Subcutaneous abdominal adipose tissue (tissue), 5 donors: ENCODE data around the gene SLC35F4.

Experiments
- H3K27ac ChIP-seq: one replicate; pipeline ENCODE4 v1.7.0; 2013; ENCODE audit warnings: low read depth, mild to moderate bottlenecking, inconsistent platforms, low read length, moderate library complexity
- H3K27me3 ChIP-seq, 5 donors: one replicate each; pipeline ENCODE4 v1.7.0; 2013; ENCODE audit warnings: low read length in 5 of 5, inconsistent platforms in 1 of 5; ENCODE audit not compliant: control insufficient read depth in 5 of 5, insufficient read depth in 4 of 5
- H3K36me3 ChIP-seq, 5 donors: one replicate each; pipeline ENCODE4 v1.7.0; 2013; ENCODE audit warnings: low read length in 5 of 5; ENCODE audit not compliant: control insufficient read depth in 5 of 5, insufficient read depth in 5 of 5
- H3K4me1 ChIP-seq, 5 donors: one replicate each; pipeline ENCODE4 v1.7.0; 2013; ENCODE audit warnings: low read length in 5 of 5, mild to moderate bottlenecking in 3 of 5, moderate library complexity in 1 of 5; ENCODE audit not compliant: control insufficient read depth in 5 of 5, insufficient read depth in 5 of 5
- H3K4me3 ChIP-seq, 5 donors: one replicate each; pipeline ENCODE4 v1.7.0; 2013; ENCODE audit warnings: low read length in 5 of 5, low read depth in 1 of 5
- H3K9ac ChIP-seq, 5 donors: one replicate each; pipeline ENCODE4 v1.7.0; 2013; ENCODE audit warnings: low read length in 5 of 5, mild to moderate bottlenecking in 4 of 5, moderate library complexity in 3 of 5
- H3K9me3 ChIP-seq, 5 donors: one replicate each; pipeline ENCODE4 v1.7.0; 2013; ENCODE audit warnings: low read length in 5 of 5; ENCODE audit not compliant: control insufficient read depth in 5 of 5
- donor health status: healthy.
- donor health status: healthy.
- donor health status: healthy.
- donor health status: healthy.
- donor health status: healthy.

The SLC35F4 gene

GRCh38 chr14:57612946-57613345 lies 252.9 kb downstream of the SLC35F4 start:
- Histone ChIP-seq H3K36me3 (no peaks in the 10 kb centered on the region), H3K4me1 (peaks cover 0 to 3% (median 0%) of the 10 kb centered on the region in 5 donors), H3K27ac (no peak overlapping the region), H3K9ac (no peak overlapping the region), H3K4me3 (no peak overlapping the region), H3K9me3 (no peaks in the 10 kb centered on the region), H3K27me3 (peaks cover 0 to 2% (median 0%) of the 10 kb centered on the region in 5 donors)

GRCh38 chr14:57611555-57612075 lies 254.3 kb downstream of the SLC35F4 start:
- Histone ChIP-seq H3K4me1 (peaks cover 0 to 3% (median 0%) of the 10 kb centered on the region in 5 donors), H3K27me3 (no peaks in the 10 kb centered on the region), H3K4me3 (no peak overlapping the region), H3K9me3 (no peaks in the 10 kb centered on the region), H3K9ac (no peak overlapping the region), H3K27ac (no peak overlapping the region), H3K36me3 (no peaks in the 10 kb centered on the region)

- Histone ChIP-seq H3K27me3 (no peaks in the 10 kb centered on the region), H3K36me3 (no peaks in the 10 kb centered on the region), H3K27ac (no peak overlapping the region), H3K9me3 (no peaks in the 10 kb centered on the region), H3K4me1 (peaks cover 0 to 3% (median 0%) of the 10 kb centered on the region in 5 donors), H3K9ac (no peak overlapping the region), H3K4me3 (no peak overlapping the region)
Observed at GRCh38 chr14:57610631-57611030, 255.3 kb downstream of the SLC35F4 start.

- Histone ChIP-seq H3K27ac (no peak overlapping the region), H3K36me3 (no peaks in the 10 kb centered on the region), H3K9ac (no peak overlapping the region), H3K4me1 (peaks cover 0 to 3% (median 0%) of the 10 kb centered on the region in 5 donors), H3K4me3 (no peak overlapping the region), H3K9me3 (no peaks in the 10 kb centered on the region), H3K27me3 (no peaks in the 10 kb centered on the region)
Observed at GRCh38 chr14:57609192-57610075, 256.5 kb downstream of the SLC35F4 start.

GRCh38 chr14:57607086-57607485 lies 258.8 kb downstream of the SLC35F4 start:
- Histone ChIP-seq H3K4me3 (no peak overlapping the region), H3K27me3 (no peaks in the 10 kb centered on the region), H3K36me3 (no peaks in the 10 kb centered on the region), H3K4me1 (peaks cover 0 to 3% (median 0%) of the 10 kb centered on the region in 5 donors), H3K9me3 (no peaks in the 10 kb centered on the region), H3K9ac (no peak overlapping the region), H3K27ac (no peak overlapping the region)

DNA sequence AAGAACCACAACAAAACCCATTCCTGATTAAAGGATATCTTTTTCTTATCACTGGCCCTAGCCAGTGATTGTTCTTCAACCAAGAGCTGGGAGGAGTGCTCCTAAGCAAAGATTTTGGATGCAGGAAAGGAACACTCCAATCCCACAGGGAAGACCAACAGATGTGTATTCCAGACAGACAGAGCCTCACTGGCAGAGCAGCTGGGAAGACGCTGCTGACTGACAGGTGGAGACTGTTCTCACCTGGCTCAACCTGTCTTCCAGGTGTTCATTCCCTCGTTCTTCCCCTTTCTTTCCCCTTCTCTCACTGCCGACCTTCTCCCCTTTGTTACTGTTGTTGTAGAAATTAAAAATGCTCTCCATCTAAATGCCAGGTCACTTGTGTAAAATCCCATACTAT lies 282.5 kb downstream of the SLC35F4 start:
- H3K27ac ChIP-seq = no peak overlapping the region
- no peaks in the 10 kb centered on the region for H3K4me1 ChIP-seq
- no peak overlapping the region for H3K4me3 ChIP-seq
- no peaks in the 10 kb centered on the region for H3K27me3 ChIP-seq
- no peaks in the 10 kb centered on the region for H3K36me3 ChIP-seq
- peaks cover 0 to 3% (median 0%) of the 10 kb centered on the region in 5 donors for H3K9me3 ChIP-seq
- H3K9ac ChIP-seq = no peak overlapping the region

DNA sequence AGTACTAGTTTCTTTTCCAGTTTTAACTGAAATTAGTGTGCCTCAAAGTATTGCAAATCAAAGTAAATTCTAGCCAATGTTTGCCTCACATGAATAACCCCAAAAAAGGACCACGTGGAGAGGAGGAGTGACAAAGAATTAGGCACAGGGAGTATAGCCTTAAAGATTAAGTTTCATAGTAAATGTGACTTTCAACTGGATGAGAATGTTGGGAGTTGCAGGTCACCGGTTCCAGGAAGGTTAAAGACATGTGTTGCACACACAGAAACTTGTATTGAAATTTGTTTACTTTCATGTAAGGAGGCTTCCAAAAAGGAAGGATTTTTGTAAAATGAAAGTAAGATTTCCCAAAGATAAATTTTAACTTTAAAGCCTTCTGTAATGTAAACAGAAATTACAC lies 283.1 kb downstream of the SLC35F4 start:
- Histone ChIP-seq H3K27me3 (no peaks in the 10 kb centered on the region), H3K9me3 (peaks cover 0 to 3% (median 0%) of the 10 kb centered on the region in 5 donors), H3K27ac (no peak overlapping the region), H3K36me3 (no peaks in the 10 kb centered on the region), H3K4me3 (no peak overlapping the region), H3K9ac (no peak overlapping the region), H3K4me1 (no peaks in the 10 kb centered on the region)

DNA sequence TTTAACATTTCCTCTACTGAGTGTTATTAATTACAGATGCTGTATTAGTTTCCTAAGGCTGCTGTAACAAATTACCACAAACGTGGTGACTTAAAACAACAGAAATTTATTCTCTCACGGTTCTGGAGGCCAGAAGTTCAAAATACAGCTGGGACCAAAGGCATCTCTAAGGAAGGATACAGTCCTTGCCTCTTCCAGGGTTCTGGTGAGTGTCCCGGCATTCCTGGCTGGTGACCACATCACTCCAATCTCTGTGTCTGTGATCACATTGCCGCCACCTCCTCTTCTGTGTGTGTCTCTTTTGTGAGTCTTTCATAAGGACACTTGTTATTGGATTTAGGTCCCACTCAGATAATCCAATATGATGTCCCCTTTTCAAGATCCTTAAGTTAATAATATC lies 287.1 kb downstream of the SLC35F4 start:
- no peak overlapping the region for H3K4me3 ChIP-seq
- H3K36me3 ChIP-seq = no peaks in the 10 kb centered on the region
- no peaks in the 10 kb centered on the region for H3K4me1 ChIP-seq
- no peaks in the 10 kb centered on the region for H3K9me3 ChIP-seq
- H3K9ac ChIP-seq = no peak overlapping the region
- no peaks in the 10 kb centered on the region for H3K27me3 ChIP-seq
- no peak overlapping the region for H3K27ac ChIP-seq

DNA sequence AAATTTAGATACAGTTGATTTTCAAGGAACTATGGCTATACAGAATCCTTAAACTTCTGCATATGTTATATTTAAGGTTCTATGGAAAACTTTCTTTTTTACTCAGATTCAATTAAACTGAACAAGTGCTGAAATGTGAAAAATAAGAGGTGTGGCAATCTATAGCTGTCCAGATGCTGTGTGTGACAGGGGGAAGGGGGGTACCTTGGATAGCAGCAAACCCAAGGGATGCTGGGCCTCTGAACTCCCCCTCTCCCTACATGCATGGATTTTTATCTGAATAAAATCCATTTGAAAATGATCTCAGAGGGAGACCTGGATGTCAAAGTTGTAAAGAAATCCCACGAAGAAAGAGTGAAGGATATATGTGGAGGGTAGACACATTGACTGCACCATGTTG lies 289.4 kb downstream of the SLC35F4 start:
- no peaks in the 10 kb centered on the region for H3K4me1 ChIP-seq

GRCh38 chr14:57575482-57575881 lies 290.4 kb downstream of the SLC35F4 start:
- H3K27me3 ChIP-seq = no peaks in the 10 kb centered on the region
- no peak overlapping the region for H3K4me3 ChIP-seq
- H3K9ac ChIP-seq = no peak overlapping the region
- H3K9me3 ChIP-seq = no peaks in the 10 kb centered on the region
- H3K27ac ChIP-seq = no peak overlapping the region
- H3K4me1 ChIP-seq = no peaks in the 10 kb centered on the region
- H3K36me3 ChIP-seq = no peaks in the 10 kb centered on the region

More for the DNA sequence above, 289.4 kb downstream of the SLC35F4 start:
- Histone ChIP-seq H3K27ac (no peak overlapping the region), H3K36me3 (no peaks in the 10 kb centered on the region), H3K27me3 (no peaks in the 10 kb centered on the region), H3K9ac (no peak overlapping the region), H3K9me3 (no peaks in the 10 kb centered on the region), H3K4me3 (no peak overlapping the region)
